ENCODE results near the gene B4GALT3. TPM values are rescaled to one million over a fixed set of nuclear protein-coding genes. Genes with fewer than 3 reads are reported as not detected.
"Not testable (repeated sequence)": the region's sequence is repeated elsewhere in the genome, so short reads cannot be mapped to it uniquely, and the experiment has no call there.

B4GALT3 gene
- total RNA-seq (ENCODE audit: low replicate concordance) = 8.3 and 11.4 TPM in 2 replicates

- H3K4me3 ChIP-seq (ENCODE audit: low read depth, low read length) = peak within 1 kb of the TSS; percentile 99
- DNase-seq (ENCODE audit: low read depth) = peak; percentile 62
- TF ChIP-seq CTCF (IDR thresholded peaks at IDR 0.05; ENCODE audit: insufficient read depth, low read length) = no peak
Measured at GRCh38 chr1:161177112-161177935, at the start of gene B4GALT3. B4GALT3 (minus strand) TSS chr1:161177507; CDS start chr1:161176060, 1,447 bp downstream.

GRCh38 chr1:161226759-161227158 lies 49.5 kb upstream of the B4GALT3 start:
- peak overlapping the region; percentile 98 for H3K4me3 ChIP-seq (ENCODE audit: low read depth, low read length)
- TF ChIP-seq CTCF (IDR thresholded peaks at IDR 0.05; ENCODE audit: insufficient read depth, low read length) = peak; percentile 1
- DNase-seq (ENCODE audit: low read depth) = no peak

- no peak for DNase-seq (ENCODE audit: low read depth)
- TF ChIP-seq CTCF (IDR thresholded peaks at IDR 0.05; ENCODE audit: insufficient read depth, low read length) = no peak
- H3K4me3 ChIP-seq (ENCODE audit: low read depth, low read length) = peak overlapping the region; percentile 98
Measured at GRCh38 chr1:161226320-161226711, 49.0 kb upstream of the B4GALT3 start.

GRCh38 chr1:161225534-161226319 lies 48.4 kb upstream of the B4GALT3 start, which contains the start of gene TOMM40L:
TOMM40L (plus strand) TSS chr1:161226060; CDS start chr1:161226490, 430 bp downstream.
- peak; percentile 78 for TF ChIP-seq CTCF (IDR thresholded peaks at IDR 0.05; ENCODE audit: insufficient read depth, low read length)
- H3K4me3 ChIP-seq (ENCODE audit: low read depth, low read length) = peak within 1 kb of the TSS; percentile 98
- DNase-seq (ENCODE audit: low read depth) = peak; percentile 100

GRCh38 chr1:161225178-161225533 lies 47.8 kb upstream of the B4GALT3 start:
- H3K4me3 ChIP-seq (ENCODE audit: low read depth, low read length) = no peak overlapping the region
- DNase-seq (ENCODE audit: low read depth) = no peak
- no peak for TF ChIP-seq CTCF (IDR thresholded peaks at IDR 0.05; ENCODE audit: insufficient read depth, low read length)

- H3K4me3 ChIP-seq (ENCODE audit: low read depth, low read length); DNase-seq (ENCODE audit: low read depth): not testable (repeated sequence)
Measured at GRCh38 chr1:161224695-161225087, 47.4 kb upstream of the B4GALT3 start.
